HEK293T (cell line): ENCODE measurements around the gene HTR3B.
A peak's percentile ranks its signal among the peaks of the same experiment; 100 is the strongest.

Experiments
- CTCF ChIA-PET: fragments of 350-600 bp; formaldehyde crosslinking; extraction: SDS; loops from one replicate; lab custom pipeline; 2021; ENCODE audit warnings: antibody characterized with exemption, inconsistent platforms; lab: Yijun Ruan, JAX
- POLR2A ChIA-PET: fragments of 350-600 bp; formaldehyde crosslinking; extraction: SDS; loops from one replicate; lab custom pipeline; 2020; ENCODE audit warnings: antibody characterized with exemption, inconsistent platforms; lab: Yijun Ruan, JAX
- DNase-seq: peaks from one replicate; pipeline ENCODE4 v3.0.0; 2012; ENCODE audit warnings: mixed read lengths; ENCODE audit errors: extremely low spot score
- ARNT ChIP-seq: fragments of 450-650 bp; IDR thresholded peaks from 2 replicates; pipeline ENCODE4 v1.6.1; 2017; ENCODE audit warnings: mild to moderate bottlenecking
- BHLHE40 ChIP-seq: fragments of 450-650 bp; IDR thresholded peaks from 2 replicates; pipeline ENCODE4 v1.6.1; 2016; ENCODE audit warnings: mild to moderate bottlenecking, moderate library complexity, borderline replicate concordance
- CTBP1 ChIP-seq: fragments of 450-650 bp; IDR thresholded peaks from 2 replicates; pipeline ENCODE4 v1.6.1; 2016; ENCODE audit warnings: borderline replicate concordance
- ELF4 ChIP-seq: fragments of 450-650 bp; IDR thresholded peaks from 2 replicates; pipeline ENCODE4 v1.6.1; 2017; ENCODE audit warnings: antibody characterized with exemption
- FOXA1 ChIP-seq: fragments of 450-650 bp; IDR thresholded peaks from 2 replicates; pipeline ENCODE4 v1.6.1; 2016; ENCODE audit warnings: mild to moderate bottlenecking
- FOXK2 ChIP-seq: fragments of 450-650 bp; IDR thresholded peaks from 2 replicates; pipeline ENCODE4 v1.6.1; 2016; ENCODE audit warnings: mild to moderate bottlenecking
- FOXM1 ChIP-seq: fragments of 450-650 bp; IDR thresholded peaks from 2 replicates; pipeline ENCODE4 v1.6.1; 2017; ENCODE audit warnings: mild to moderate bottlenecking, borderline replicate concordance
- HDGF ChIP-seq: fragments of 450-650 bp; IDR thresholded peaks from 2 replicates; pipeline ENCODE4 v1.6.1; 2017; ENCODE audit warnings: antibody characterized with exemption, borderline replicate concordance
- L3MBTL2 ChIP-seq: fragments of 450-650 bp; conservative IDR thresholded peaks from 2 replicates; pipeline ENCODE4 v1.6.1; 2016; ENCODE audit warnings: mild to moderate bottlenecking
- LEF1 ChIP-seq: fragments of 450-650 bp; IDR thresholded peaks from 2 replicates; pipeline ENCODE4 v1.6.1; 2017; ENCODE audit warnings: mild to moderate bottlenecking, borderline replicate concordance
- NFRKB ChIP-seq: fragments of 450-650 bp; IDR thresholded peaks from 2 replicates; pipeline ENCODE4 v1.6.1; 2016; ENCODE audit warnings: mild to moderate bottlenecking, moderate library complexity
- PKNOX1 ChIP-seq: fragments of 450-650 bp; IDR thresholded peaks from 2 replicates; pipeline ENCODE4 v1.6.1; 2016
- SP1 ChIP-seq: fragments of 450-650 bp; IDR thresholded peaks from 2 replicates; pipeline ENCODE4 v1.6.1; 2017
- SUZ12 ChIP-seq: fragments of 450-650 bp; IDR thresholded peaks from 2 replicates; pipeline ENCODE4 v1.6.1; 2016; ENCODE audit warnings: mild to moderate bottlenecking
- TARDBP ChIP-seq: fragments of 450-650 bp; IDR thresholded peaks from 2 replicates; pipeline ENCODE4 v1.6.1; 2016
- ZNF384 ChIP-seq: fragments of 450-650 bp; IDR thresholded peaks from 2 replicates; pipeline ENCODE4 v1.6.1; 2016

The HTR3B gene

GRCh38 chr11:113971506-113972195, 67.1 kb downstream of the HTR3B start:
- ChIA-PET POLR2A (no interaction called here), CTCF (no interaction called here)
- DNase-seq = no peak
- TF ChIP-seq SUZ12 (no peak), PKNOX1 (no peak), ARNT (no peak), LEF1 (no peak), TARDBP (no peak), FOXA1 (no peak), CTBP1 (no peak), ZNF384 (no peak), L3MBTL2 (no peak), HDGF (no peak), BHLHE40 (no peak)

GRCh38 chr11:113974741-113975470, 70.3 kb downstream of the HTR3B start, which contains the start of gene HTR3A:
Gene HTR3A (plus strand): TSS chr11:113975108. CDS start chr11:113975326, 218 bp downstream.
- DNase-seq = peak; percentile 78
- POLR2A ChIA-PET = interaction anchor here (0.6 to 0.7 kb wide), 2 partner anchors 78 to 80 kb away, joined by 3 read pairs; no protein-coding TSS in a partner anchor
- no peak for TF ChIP-seq FOXK2
- TF ChIP-seq L3MBTL2 = peak; percentile 52
- no peak for TF ChIP-seq FOXA1
- no peak for TF ChIP-seq ELF4

GRCh38 chr11:113977071-113977490, 72.5 kb downstream of the HTR3B start:
- ChIA-PET CTCF (interaction anchor here (0.6 to 1.5 kb wide), 3 partner anchors 22 to 89 kb away, joined by 3 to 5 read pairs (median 4); no protein-coding TSS in a partner anchor), POLR2A (no interaction called here)
- DNase-seq = no peak
- TF ChIP-seq PKNOX1 (no peak), ZNF384 (no peak), LEF1 (no peak), FOXA1 (no peak), NFRKB (no peak), CTBP1 (no peak), SUZ12 (no peak), TARDBP (no peak)

More at GRCh38 chr11:113974741-113975470, 70.3 kb downstream of the HTR3B start, which contains the start of gene HTR3A:
- CTCF ChIA-PET = interaction anchor here (0.8 to 2.1 kb wide), 5 partner anchors 13 to 286 kb away, joined by 3 to 13 read pairs (median 4); no protein-coding TSS in a partner anchor

GRCh38 chr11:113977701-113978100, 73.1 kb downstream of the HTR3B start:
- CTCF ChIA-PET = interaction anchor here (0.6 to 1.5 kb wide), 3 partner anchors 22 to 90 kb away, joined by 3 to 5 read pairs (median 4); no protein-coding TSS in a partner anchor
- POLR2A ChIA-PET = no interaction called here
- no peak for DNase-seq
- TF ChIP-seq NFRKB (no peak), ZNF384 (no peak), FOXM1 (no peak), CTBP1 (no peak), PKNOX1 (no peak), SUZ12 (no peak), ARNT (no peak), ELF4 (no peak), L3MBTL2 (no peak), TARDBP (no peak), FOXA1 (no peak), BHLHE40 (no peak)

- CTCF ChIA-PET = interaction anchor here (1.5 kb wide), 1 partner anchor 15 kb away, joined by 3 read pairs; no protein-coding TSS in a partner anchor
- TF ChIP-seq NFRKB (no peak), ELF4 (no peak), L3MBTL2 (no peak)
- no peak for DNase-seq
- POLR2A ChIA-PET = no interaction called here
Observed at GRCh38 chr11:113979431-113979830, 74.8 kb downstream of the HTR3B start.

- POLR2A ChIA-PET = no interaction called here
- TF ChIP-seq HDGF (no peak), NFRKB (no peak), BHLHE40 (no peak), LEF1 (no peak), FOXA1 (no peak), PKNOX1 (no peak), SUZ12 (no peak), FOXK2 (no peak), ELF4 (no peak), ZNF384 (no peak), ARNT (no peak), CTBP1 (no peak), SP1 (no peak), TARDBP (no peak), FOXM1 (no peak), L3MBTL2 (no peak)
- CTCF ChIA-PET = no interaction called here
- DNase-seq = no peak
Observed at GRCh38 chr11:113980785-113981184, 76.2 kb downstream of the HTR3B start.
